Measurements from ENCODE around the gene RO60. TPM values are rescaled to one million over a fixed set of nuclear protein-coding genes. Genes with fewer than 3 reads are reported as not detected.

RO60 gene

GRCh38 chr1:193105821-193106177, 46.4 kb downstream of the RO60 start:
- Histone ChIP-seq H3K36me3 (replicated peaks in 1 of 2; ENCODE audit: control insufficient read depth in 2 of 2, insufficient read depth in 2 of 2, low read length in 2 of 2) (no peaks in the 10 kb centered on the region), H3K27ac (replicated peaks; ENCODE audit: low read length) (no peak overlapping the region), H3K4ac (ENCODE audit: low read length) (no peak overlapping the region), H3K4me2 (ENCODE audit: insufficient read depth, low read length, poor library complexity, severe bottlenecking) (peak overlapping the region; percentile 47), H2BK12ac (ENCODE audit: low read length) (no peak overlapping the region), H3K14ac (ENCODE audit: low read length) (no peak overlapping the region), H4K8ac (ENCODE audit: low read depth, low read length) (no peak overlapping the region), H3K9ac (ENCODE audit: low read depth, low read length, poor library complexity) (no peak overlapping the region), H3K23ac (ENCODE audit: low read depth, low read length, poor library complexity) (no peak overlapping the region), H2AFZ (ENCODE audit: low read length) (peak overlapping the region; percentile 93), H3K79me1 (ENCODE audit: low read depth, low read length) (no peaks in the 10 kb centered on the region), H3K18ac (ENCODE audit: low read length) (no peak overlapping the region), H2BK5ac (ENCODE audit: low read length) (no peak overlapping the region), H4K91ac (ENCODE audit: low read depth, low read length, poor library complexity) (no peak overlapping the region), H2AK5ac (ENCODE audit: low read depth, low read length) (no peak overlapping the region), H3K4me1 (ENCODE audit: control insufficient read depth in 2 of 2, insufficient read depth in 1 of 2, low read depth in 1 of 2, low read length in 2 of 2) (no peaks in the 10 kb centered on the region), H3K9me3 (replicated peaks in 1 of 2; ENCODE audit: control insufficient read depth in 2 of 2, insufficient read depth in 1 of 2, low read depth in 1 of 2, low read length in 2 of 2) (no peaks in the 10 kb centered on the region), H3K4me3 (ENCODE audit: low read length in 2 of 2) (peak overlapping the region; percentile 73 to 87), H2BK15ac (ENCODE audit: low read length) (no peak overlapping the region), H2BK120ac (ENCODE audit: low read depth, low read length) (no peak overlapping the region), H3K27me3 (ENCODE audit: control insufficient read depth in 3 of 3, insufficient read depth in 3 of 3, low read depth in 1 of 3, low read length in 3 of 3) (no peaks in the 10 kb centered on the region)
- no CpG with 5 or more reads among the region's 4 CpGs for WGBS, 2 donors (ENCODE audit: extremely low coverage in 2 of 2, insufficient read length in 2 of 2, insufficient replicate concordance in 1 of 2)
- DNase-seq (ENCODE audit: low spot score), result no peak

GRCh38 chr1:193108471-193108870, 49.1 kb downstream of the RO60 start:
- WGBS, 2 donors (ENCODE audit: extremely low coverage in 2 of 2, insufficient read length in 2 of 2, insufficient replicate concordance in 1 of 2), result no CpG with 5 or more reads among the region's 3 CpGs
- no peak overlapping the region for H3K23ac ChIP-seq (ENCODE audit: low read depth, low read length, poor library complexity)

More at GRCh38 chr1:193108471-193108870, 49.1 kb downstream of the RO60 start:
- H3K27me3 ChIP-seq (ENCODE audit: control insufficient read depth in 3 of 3, insufficient read depth in 3 of 3, low read depth in 1 of 3, low read length in 3 of 3), result no peaks in the 10 kb centered on the region
- no peak overlapping the region for H2BK120ac ChIP-seq (ENCODE audit: low read depth, low read length)
- no peak overlapping the region for H2BK12ac ChIP-seq (ENCODE audit: low read length)
- no peak overlapping the region for H2BK5ac ChIP-seq (ENCODE audit: low read length)
- H4K8ac ChIP-seq (ENCODE audit: low read depth, low read length), result no peak overlapping the region
- no peak overlapping the region for H2AK5ac ChIP-seq (ENCODE audit: low read depth, low read length)
- no peak overlapping the region for H2BK15ac ChIP-seq (ENCODE audit: low read length)
- no peak for DNase-seq (ENCODE audit: low spot score)
- H4K91ac ChIP-seq (ENCODE audit: low read depth, low read length, poor library complexity), result no peak overlapping the region
- no peak overlapping the region for H3K4ac ChIP-seq (ENCODE audit: low read length)
- no peak overlapping the region for H3K4me3 ChIP-seq (ENCODE audit: low read length in 2 of 2)
- no peak overlapping the region for H3K18ac ChIP-seq (ENCODE audit: low read length)
- H3K27ac ChIP-seq (replicated peaks; ENCODE audit: low read length), result no peak overlapping the region
- no peak overlapping the region for H2AFZ ChIP-seq (ENCODE audit: low read length)
- no peaks in the 10 kb centered on the region for H3K36me3 ChIP-seq (replicated peaks in 1 of 2; ENCODE audit: control insufficient read depth in 2 of 2, insufficient read depth in 2 of 2, low read length in 2 of 2)
- no peak overlapping the region for H3K4me2 ChIP-seq (ENCODE audit: insufficient read depth, low read length, poor library complexity, severe bottlenecking)
- H3K79me1 ChIP-seq (ENCODE audit: low read depth, low read length), result no peaks in the 10 kb centered on the region
- H3K9ac ChIP-seq (ENCODE audit: low read depth, low read length, poor library complexity), result no peak overlapping the region
- H3K9me3 ChIP-seq (replicated peaks in 1 of 2; ENCODE audit: control insufficient read depth in 2 of 2, insufficient read depth in 1 of 2, low read depth in 1 of 2, low read length in 2 of 2), result no peaks in the 10 kb centered on the region
- H3K14ac ChIP-seq (ENCODE audit: low read length), result no peak overlapping the region
- H3K4me1 ChIP-seq (ENCODE audit: control insufficient read depth in 2 of 2, insufficient read depth in 1 of 2, low read depth in 1 of 2, low read length in 2 of 2), result peaks cover 2 to 5% of the 10 kb centered on the region in 2 donors

Small RNA genes within 50 kb of the gene (small RNA-seq; reads per million reads assigned to genes)
- not detected for gene SCARNA18B (ENCODE audit: insufficient read depth)
